ENCODE results near the gene MANF.
"Not testable (repeated sequence)": the region's sequence is repeated elsewhere in the genome, so short reads cannot be mapped to it uniquely, and the experiment has no call there.

The MANF gene

GRCh38 chr3:51373658-51374421 is 11.3 kb upstream of the MANF start:
- DNase-seq (ENCODE audit: low read depth): no peak

GRCh38 chr3:51374456-51374855 is 10.6 kb upstream of the MANF start:
- no peak for DNase-seq (ENCODE audit: low read depth)

GRCh38 chr3:51375136-51375535 is 10.0 kb upstream of the MANF start:
- DNase-seq (ENCODE audit: low read depth): no peak

DNA sequence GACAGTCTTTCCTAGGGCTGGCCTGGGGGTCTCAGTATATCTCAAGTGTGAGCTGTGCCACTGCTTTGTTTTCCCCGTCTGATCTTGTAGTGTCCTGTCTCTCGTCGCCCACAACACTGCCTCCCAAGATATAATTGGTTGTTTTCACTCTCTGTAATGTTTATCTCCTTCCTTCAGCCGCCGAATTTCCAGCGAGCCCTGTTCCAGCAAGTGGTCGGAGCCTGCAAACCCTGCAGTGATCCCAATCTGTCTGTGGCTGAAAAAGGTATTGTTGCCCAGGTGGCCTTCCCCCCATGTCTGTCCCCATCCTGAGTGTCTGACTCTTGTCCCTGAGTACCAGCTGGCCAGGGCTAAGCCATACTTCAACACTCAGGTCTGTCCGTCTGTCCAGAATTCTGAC is 9.5 kb upstream of the MANF start:
- no peak for DNase-seq (ENCODE audit: low read depth)

- DNase-seq (ENCODE audit: low read depth): no peak
Measured at GRCh38 chr3:51378065-51378464, 7.0 kb upstream of the MANF start.

- DNase-seq (ENCODE audit: low read depth): no peak
Measured at GRCh38 chr3:51378726-51379125, 6.4 kb upstream of the MANF start.

GRCh38 chr3:51379301-51379700 is 5.8 kb upstream of the MANF start:
- DNase-seq (ENCODE audit: low read depth): no peak

- DNase-seq (ENCODE audit: low read depth): no peak
Measured at GRCh38 chr3:51379746-51380455, 5.2 kb upstream of the MANF start.

DNA sequence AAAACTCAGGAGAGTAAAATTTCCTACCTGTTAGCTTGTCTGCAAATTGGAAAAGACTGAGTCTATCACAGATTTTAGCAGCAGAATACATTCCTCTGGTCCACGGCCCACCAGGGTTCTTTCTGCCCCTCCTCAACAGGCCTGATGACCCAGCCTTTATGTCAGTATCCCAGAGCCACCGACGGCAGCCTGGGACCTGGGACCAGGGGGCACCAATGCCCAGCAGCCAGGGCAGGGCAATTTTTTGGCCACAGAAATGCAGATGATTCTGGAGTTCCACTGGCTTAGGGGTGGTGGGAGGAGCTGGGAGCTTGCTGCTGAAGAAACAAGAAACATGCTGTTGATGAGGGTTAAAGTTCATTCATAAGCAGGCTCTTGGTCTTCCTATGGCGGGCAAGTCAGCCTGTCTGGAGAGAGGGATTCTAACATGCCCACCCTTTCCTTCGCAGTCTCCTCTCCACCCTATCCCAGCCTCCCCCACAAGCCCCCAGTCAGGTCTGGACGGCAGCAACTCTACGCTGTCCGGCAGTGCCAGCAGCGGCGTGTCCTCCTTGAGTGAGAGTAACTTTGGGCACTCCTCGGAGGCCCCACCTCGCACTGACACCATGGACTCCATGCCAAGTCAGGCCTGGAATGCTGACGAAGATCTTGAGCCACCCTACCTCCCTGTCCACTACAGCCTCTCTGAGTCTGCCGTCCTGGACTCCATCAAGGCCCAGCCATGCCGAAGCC is 4.3 kb upstream of the MANF start:
- no peak for DNase-seq (ENCODE audit: low read depth)

DNA sequence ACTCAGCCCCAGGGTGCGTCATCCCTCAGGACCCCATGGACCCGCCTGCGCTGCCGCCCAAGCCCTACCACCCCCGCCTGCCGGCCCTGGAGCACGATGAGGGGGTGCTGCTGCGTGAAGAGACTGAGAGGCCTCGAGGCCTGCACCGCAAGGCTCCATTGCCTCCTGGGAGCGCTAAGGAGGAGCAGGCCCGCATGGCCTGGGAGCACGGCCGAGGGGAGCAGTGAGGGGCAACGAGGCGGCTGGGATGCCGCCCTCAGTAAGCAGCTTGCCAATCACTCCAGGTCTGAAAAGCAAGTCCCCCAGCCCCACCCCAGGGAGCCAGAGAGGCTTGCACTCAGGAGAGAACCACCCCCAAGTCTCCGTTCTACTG is 3.8 kb upstream of the MANF start:
- no peak for DNase-seq (ENCODE audit: low read depth)

GRCh38 chr3:51382076-51382745 is 2.9 kb upstream of the MANF start:
- no peak for DNase-seq (ENCODE audit: low read depth)

DNA sequence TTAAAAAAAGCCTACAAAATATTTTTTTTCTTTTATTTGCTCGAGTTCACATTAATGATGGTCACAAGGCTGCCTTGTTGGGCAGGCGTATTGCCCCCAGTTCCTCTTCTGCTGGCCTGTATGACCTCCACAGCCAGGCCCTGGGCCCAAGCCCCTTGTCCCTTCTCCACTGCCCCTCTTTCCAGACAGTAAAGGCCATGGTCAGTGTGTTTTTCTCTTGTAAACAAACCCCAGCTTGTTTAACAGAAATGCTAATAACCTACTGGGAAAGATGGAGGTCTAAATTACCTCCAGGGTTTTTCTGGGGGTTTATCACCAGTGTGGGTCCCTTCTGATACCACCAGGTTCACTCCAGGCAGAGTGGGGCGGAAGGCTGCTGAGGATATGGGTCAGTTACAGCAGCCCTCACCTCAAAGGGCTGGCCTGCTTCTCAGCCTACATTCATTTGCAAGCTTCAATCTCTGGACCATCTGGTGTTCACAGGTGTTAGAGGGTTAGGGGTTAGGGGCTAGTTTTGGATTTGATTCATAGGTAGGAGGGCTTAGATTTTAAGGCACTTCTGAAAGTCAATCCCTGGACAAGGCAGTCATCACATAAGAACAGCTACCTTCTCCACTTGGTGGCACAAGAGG is 2.0 kb upstream of the MANF start:
- no peak for DNase-seq (ENCODE audit: low read depth)

GRCh38 chr3:51384055-51384725 is 901 bp upstream of the MANF start:
- DNase-seq (ENCODE audit: low read depth): no peak

DNA sequence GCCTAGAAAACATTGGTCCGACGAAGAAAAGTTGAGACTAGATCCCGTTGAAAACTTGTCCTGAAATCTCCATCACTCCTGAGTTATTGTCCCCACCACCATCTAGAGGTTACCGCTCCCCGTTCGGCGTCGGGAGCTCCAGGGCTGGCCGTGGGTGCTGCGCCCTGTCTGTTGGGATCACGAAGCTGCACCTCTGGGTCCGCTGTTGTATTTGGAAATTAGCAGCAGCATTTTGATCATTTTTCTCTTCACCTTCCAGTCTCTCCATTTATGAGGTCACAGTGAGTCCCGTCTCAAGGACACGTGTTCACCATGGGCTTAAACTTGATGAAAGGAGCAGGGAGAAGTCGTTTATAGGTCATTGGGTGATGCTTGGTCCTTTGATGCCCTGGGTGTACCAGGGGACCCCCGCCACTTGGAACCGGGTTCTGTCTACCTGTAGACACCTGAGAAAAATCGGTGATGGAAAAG is 565 bp downstream of the MANF start:
- DNase-seq (ENCODE audit: low read depth): no peak

- DNase-seq (ENCODE audit: low read depth): no peak
Measured at GRCh38 chr3:51386159-51386851, 1.2 kb downstream of the MANF start.

DNA sequence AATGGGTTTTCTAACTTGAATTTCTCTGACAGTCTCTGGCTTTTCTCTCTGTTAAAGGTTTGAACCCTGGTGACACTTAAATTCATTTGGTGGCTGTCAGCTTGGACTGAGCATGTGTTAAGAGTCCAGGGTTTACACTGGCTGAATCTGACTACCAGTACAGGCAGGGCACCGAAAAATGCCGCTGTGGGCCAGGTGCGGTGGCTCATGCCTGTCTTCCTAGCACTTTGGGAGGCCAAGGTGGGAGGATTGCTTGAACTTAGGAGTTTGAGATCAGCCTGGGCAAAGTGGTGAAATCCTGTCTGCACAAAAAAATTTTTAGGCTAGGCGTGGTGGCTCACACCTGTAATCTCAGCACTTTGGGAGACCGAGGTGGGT is 1.8 kb downstream of the MANF start:
- DNase-seq (ENCODE audit: low read depth): no peak

GRCh38 chr3:51387281-51387680 is 2.2 kb downstream of the MANF start:
- DNase-seq (ENCODE audit: low read depth): not testable (repeated sequence)

- DNase-seq (ENCODE audit: low read depth): no peak
Measured at GRCh38 chr3:51388286-51389029, 3.4 kb downstream of the MANF start.

- no peak for DNase-seq (ENCODE audit: low read depth)
Measured at GRCh38 chr3:51389423-51390183, 4.5 kb downstream of the MANF start.
